Caco-2 (cell line): ENCODE measurements around the gene SLC30A9. TPM values are rescaled to one million over a fixed set of nuclear protein-coding genes. Genes with fewer than 3 reads are reported as not detected.

Source experiments
- BruUV-seq: library from RNA; stranded (reverse); fragments of 400-500 nt; replicated peaks from 2 replicates; lab custom pipeline; 2021; lab: Mats Ljungman, UMichigan
- CTCF ChIA-PET: fragments of 300-600 bp; sonication (Branson Sonifier 250); formaldehyde crosslinking; loops from one replicate; lab custom pipeline; 2022; ENCODE audit warnings: antibody characterized with exemption; lab: Charles Lee
- POLR2A ChIA-PET: fragments of 300-600 bp; sonication (Branson Sonifier 250); formaldehyde crosslinking; loops from one replicate; lab custom pipeline; 2022; ENCODE audit warnings: antibody characterized with exemption; lab: Charles Lee
- DNase-seq, 2 experiments: peaks; one replicate each; pipeline versions ENCODE4 v3.0.0 to v3.0.0-alpha.2; 2020 to 2022
- H3K27me3 ChIP-seq: replicated peaks from 2 replicates; pipeline ENCODE4 v1.6.0; 2011; ENCODE audit warnings: low read length; ENCODE audit not compliant: control insufficient read depth, insufficient read depth
- H3K36me3 ChIP-seq: 2 replicates; pipeline ENCODE4 v1.5.1; 2011; ENCODE audit warnings: low read length; ENCODE audit not compliant: control insufficient read depth, insufficient read depth
- H3K4me1 ChIP-seq: fragments of 250-450 bp; sonication (Bioruptor Pico); 2 replicates; pipeline ENCODE4 v1.5.1; 2020; ENCODE audit warnings: mild to moderate bottlenecking
- H3K4me3 ChIP-seq: 2 replicates; pipeline ENCODE4 v1.5.1; 2011; ENCODE audit warnings: low read depth, mild to moderate bottlenecking, control low read depth, low read length
- H3K9me3 ChIP-seq: fragments of 250-450 bp; sonication (Bioruptor Pico); 2 replicates; pipeline ENCODE4 v1.5.1; 2020; ENCODE audit warnings: mild to moderate bottlenecking, moderate library complexity
- H3K27ac Mint-ChIP-seq: one replicate; pipeline ENCODE4 v1.8.0; 2022; ENCODE audit warnings: mixed read lengths; ENCODE audit not compliant: unreplicated experiment
- H3K27me3 Mint-ChIP-seq: one replicate; pipeline ENCODE4 v1.8.0; 2022; ENCODE audit warnings: mixed read lengths; ENCODE audit not compliant: insufficient read depth, unreplicated experiment
- H3K36me3 Mint-ChIP-seq: one replicate; pipeline ENCODE4 v1.8.0; 2022; ENCODE audit warnings: mild to moderate bottlenecking, mixed read lengths; ENCODE audit not compliant: insufficient read depth, unreplicated experiment
- H3K4me1 Mint-ChIP-seq: one replicate; pipeline ENCODE4 v1.8.0; 2022; ENCODE audit warnings: low read depth, mixed read lengths; ENCODE audit not compliant: unreplicated experiment
- H3K4me3 Mint-ChIP-seq: one replicate; pipeline ENCODE4 v1.8.0; 2022; ENCODE audit warnings: mild to moderate bottlenecking, moderate library complexity, mixed read lengths; ENCODE audit not compliant: unreplicated experiment
- H3K9me3 Mint-ChIP-seq: one replicate; pipeline ENCODE4 v1.8.0; 2022; ENCODE audit warnings: mixed read lengths; ENCODE audit not compliant: unreplicated experiment
- CTCF ChIP-seq, 2 experiments: fragments of 200-600 bp in 1 of 2; IDR thresholded peaks; 1 replicate in 1 of 2; 2 replicates in 1 of 2; pipeline versions ENCODE4 v1.5.1 to v1.8.0; 2011 to 2022; ENCODE audit warnings: antibody characterized with exemption in 1 of 2, control low read depth in 1 of 2, inconsistent platforms in 1 of 2, low read depth in 1 of 2, low read length in 1 of 2, mild to moderate bottlenecking in 1 of 2, moderate library complexity in 1 of 2; ENCODE audit not compliant: insufficient read depth in 1 of 2, severe bottlenecking in 1 of 2, unreplicated experiment in 1 of 2
- intact Hi-C: fragments of 100-400 bp; cut with micrococcal nuclease; formaldehyde crosslinking; loops from one replicate; pipeline ENCODE4 v1.10.0; 2022; ENCODE audit not compliant: unreplicated experiment
- total RNA-seq: library from RNA; stranded (reverse); gene quantifications from 2 replicates; pipeline ENCODE4 v1.2.3, GENCODE V29; 2022

The SLC30A9 gene
- total RNA-seq, 1 experiment from 2014 or later, result 57.1 TPM

- H3K4me3 Mint-ChIP-seq, result no peak overlapping the region
These were observed 28.1 kb downstream of the SLC30A9 start for GRCh38 chr4:42018451-42018850.

GRCh38 chr4:42048394-42048793, 58.1 kb downstream of the SLC30A9 start:
- Mint-ChIP-seq H3K27me3 (no peaks in the 10 kb centered on the region), H3K4me1 (no peaks in the 10 kb centered on the region), H3K9me3 (peaks cover 20% of the 10 kb centered on the region), H3K27ac (no peak overlapping the region), H3K4me3 (no peak overlapping the region), H3K36me3 (peaks cover 33% of the 10 kb centered on the region)
- CTCF ChIA-PET, result no interaction called here
- H3K36me3 ChIP-seq, result no peaks in the 10 kb centered on the region
- no peaks in the 10 kb centered on the region for H3K27me3 ChIP-seq
- no peak for DNase-seq
- TF ChIP-seq CTCF (IDR thresholded peaks at IDR 0.05; ENCODE audit: insufficient read depth in 1 of 2, low read depth in 1 of 2, low read length in 1 of 2, severe bottlenecking in 1 of 2, unreplicated experiment in 1 of 2), result no peak
- no peak overlapping the region for H3K4me3 ChIP-seq
- POLR2A ChIA-PET, result no interaction called here
- no TSS peak for BruUV-seq
- H3K4me1 ChIP-seq, result no peaks in the 10 kb centered on the region
- intact Hi-C loops, result no loop called here
- H3K9me3 ChIP-seq, result no peaks in the 10 kb centered on the region

More at GRCh38 chr4:42018451-42018850, 28.1 kb downstream of the SLC30A9 start:
- peaks cover 13% of the 10 kb centered on the region for H3K36me3 Mint-ChIP-seq
- intact Hi-C loops, result no loop called here
- no peaks in the 10 kb centered on the region for H3K4me1 ChIP-seq
- DNase-seq, result no peak
- CTCF ChIA-PET, result no interaction called here
- H3K36me3 ChIP-seq, result no peaks in the 10 kb centered on the region
- H3K9me3 Mint-ChIP-seq, result no peaks in the 10 kb centered on the region
- no peak overlapping the region for H3K27ac Mint-ChIP-seq
- no peak for TF ChIP-seq CTCF (IDR thresholded peaks at IDR 0.05; ENCODE audit: insufficient read depth in 1 of 2, low read depth in 1 of 2, low read length in 1 of 2, severe bottlenecking in 1 of 2, unreplicated experiment in 1 of 2)
- H3K9me3 ChIP-seq, result no peaks in the 10 kb centered on the region
- POLR2A ChIA-PET, result no interaction called here
- no peaks in the 10 kb centered on the region for H3K27me3 Mint-ChIP-seq
- no peaks in the 10 kb centered on the region for H3K4me1 Mint-ChIP-seq
- no peak overlapping the region for H3K4me3 ChIP-seq
- no peaks in the 10 kb centered on the region for H3K27me3 ChIP-seq
- BruUV-seq, result no TSS peak

- no peaks in the 10 kb centered on the region for H3K27me3 Mint-ChIP-seq
- ChIA-PET POLR2A (no interaction called here), CTCF (no interaction called here)
- no peak overlapping the region for H3K27ac Mint-ChIP-seq
- Histone ChIP-seq H3K4me1 (no peaks in the 10 kb centered on the region), H3K36me3 (no peaks in the 10 kb centered on the region), H3K27me3 (no peaks in the 10 kb centered on the region), H3K9me3 (no peaks in the 10 kb centered on the region), H3K4me3 (no peak overlapping the region)
- H3K4me3 Mint-ChIP-seq, result no peak overlapping the region
- no peak for TF ChIP-seq CTCF (IDR thresholded peaks at IDR 0.05; ENCODE audit: insufficient read depth in 1 of 2, low read depth in 1 of 2, low read length in 1 of 2, severe bottlenecking in 1 of 2, unreplicated experiment in 1 of 2)
- DNase-seq, result no peak
- TSS peak; percentile 9 for BruUV-seq
- H3K36me3 Mint-ChIP-seq, result peaks cover 36% of the 10 kb centered on the region
- no peaks in the 10 kb centered on the region for H3K9me3 Mint-ChIP-seq
- intact Hi-C loops, result no loop called here
- H3K4me1 Mint-ChIP-seq, result no peaks in the 10 kb centered on the region
These were observed 60.4 kb downstream of the SLC30A9 start for GRCh38 chr4:42050516-42051249.
